ENCODE measurements around the gene ESRP2.

DNA sequence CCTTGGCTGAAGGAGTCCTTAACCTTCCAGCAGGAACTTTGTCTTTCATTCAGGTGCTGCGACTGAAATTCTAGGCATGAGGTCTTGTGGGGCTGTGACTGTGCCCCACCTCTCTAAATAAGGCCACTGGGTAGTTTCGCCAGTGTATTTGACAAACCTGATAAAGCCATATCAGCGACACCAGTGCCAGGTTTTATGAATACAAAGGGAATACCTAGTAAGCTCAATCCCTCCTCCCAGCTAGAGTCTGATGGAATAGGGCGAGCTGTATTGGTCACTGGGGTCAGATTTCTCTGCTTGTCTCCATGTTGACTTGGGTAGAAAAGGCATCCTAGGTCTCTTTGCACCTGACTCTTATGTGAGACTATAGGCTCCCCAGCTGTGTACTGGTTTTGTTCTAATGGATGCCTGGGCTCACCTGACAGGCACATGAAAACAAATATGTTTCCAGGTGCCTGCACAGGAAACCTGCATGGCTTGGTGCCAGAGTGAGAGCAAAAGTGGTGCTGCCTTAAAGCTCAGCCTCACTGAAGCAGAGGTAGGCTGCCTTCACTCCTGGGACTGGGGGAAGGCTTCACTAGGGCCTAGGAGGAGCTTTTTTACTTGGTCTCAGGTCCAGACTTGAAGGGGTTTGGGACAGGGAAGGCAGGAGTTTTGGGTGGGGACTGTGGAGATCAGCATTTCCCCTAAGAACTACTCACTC is 36.7 kb upstream of the ESRP2 start:
- TF ChIP-seq CTCF (IDR thresholded peaks at IDR 0.05; ENCODE audit: extremely low read depth in 1 of 2, insufficient read depth in 1 of 2, low read depth in 1 of 2, low read length in 2 of 2) (no peak), POLR2A (IDR thresholded peaks at IDR 0.05; ENCODE audit: low read depth, low read length) (no peak), MAX (IDR thresholded peaks at IDR 0.05; ENCODE audit: insufficient read depth, insufficient read length) (no peak), MYC (IDR thresholded peaks at IDR 0.05; ENCODE audit: low read depth, low read length) (no peak), EZH2 (IDR thresholded peaks at IDR 0.05; ENCODE audit: borderline replicate concordance, low read depth, low read length, severe bottlenecking) (no peak), POLR2AphosphoS5 (IDR thresholded peaks at IDR 0.05; ENCODE audit: insufficient read depth, low read depth, low read length) (no peak)
